ENCODE results near the gene GPR78.

GPR78 gene

GRCh38 chr4:8601556-8601955 lies 21.4 kb downstream of the GPR78 start:
- no peak for DNase-seq

- DNase-seq = no peak
These were observed 22.7 kb downstream of the GPR78 start for GRCh38 chr4:8602686-8603430.

DNA sequence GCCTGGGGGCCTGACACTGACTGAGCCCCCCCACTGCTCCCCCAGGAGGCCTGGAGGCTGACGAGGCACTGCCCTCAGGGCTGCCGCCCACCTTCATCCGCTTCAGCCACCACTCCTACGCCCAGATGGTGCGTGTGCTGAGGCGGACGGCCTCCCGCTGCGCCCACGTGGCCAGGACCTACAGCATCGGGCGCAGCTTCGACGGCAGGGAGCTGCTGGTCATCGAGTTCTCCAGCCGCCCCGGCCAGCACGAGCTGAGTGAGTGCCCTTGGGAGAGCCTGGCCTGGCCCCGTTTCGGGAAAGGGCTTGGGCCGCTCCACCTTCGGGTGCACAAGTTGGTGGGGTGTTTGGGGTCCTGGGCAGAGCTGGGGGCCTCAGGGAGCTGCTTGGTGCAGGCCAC lies 23.7 kb downstream of the GPR78 start:
- DNase-seq = no peak

DNA sequence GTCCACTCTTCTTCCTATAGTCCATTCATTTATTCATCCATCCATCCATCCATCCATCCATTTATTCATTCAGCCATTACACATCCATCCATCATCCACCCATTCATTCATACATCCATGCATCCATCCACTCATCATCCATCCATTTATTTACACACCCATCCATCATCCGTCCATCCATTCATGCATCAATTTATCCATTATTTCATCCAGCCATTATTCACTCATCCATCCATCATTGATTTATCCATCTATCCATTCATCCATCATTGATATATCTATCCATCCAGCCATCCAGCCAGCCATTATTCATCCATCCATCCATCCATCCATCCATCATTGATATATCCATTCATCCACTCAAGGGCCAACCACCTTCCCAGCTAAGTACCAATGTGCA lies 25.1 kb downstream of the GPR78 start:
- no peak for DNase-seq

DNA sequence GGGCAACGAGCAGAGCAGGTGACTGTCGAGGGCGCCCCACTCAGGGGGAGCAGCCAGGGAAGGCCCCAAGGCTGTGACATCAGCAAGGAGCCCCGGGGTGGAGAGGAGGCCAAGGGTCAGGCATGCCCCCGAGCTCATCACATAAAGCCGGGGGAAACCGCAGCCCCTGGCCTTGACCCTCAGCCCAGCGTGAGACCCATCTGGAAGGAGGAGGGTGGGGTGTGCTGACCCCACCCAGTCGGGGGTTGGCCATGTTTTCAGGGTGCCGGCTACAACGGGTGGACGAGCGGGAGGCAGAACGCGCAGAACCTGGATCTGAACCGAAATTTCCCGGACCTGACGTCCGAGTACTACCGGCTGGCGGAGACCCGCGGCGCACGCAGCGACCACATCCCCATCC lies 26.3 kb downstream of the GPR78 start:
- DNase-seq = no peak

DNA sequence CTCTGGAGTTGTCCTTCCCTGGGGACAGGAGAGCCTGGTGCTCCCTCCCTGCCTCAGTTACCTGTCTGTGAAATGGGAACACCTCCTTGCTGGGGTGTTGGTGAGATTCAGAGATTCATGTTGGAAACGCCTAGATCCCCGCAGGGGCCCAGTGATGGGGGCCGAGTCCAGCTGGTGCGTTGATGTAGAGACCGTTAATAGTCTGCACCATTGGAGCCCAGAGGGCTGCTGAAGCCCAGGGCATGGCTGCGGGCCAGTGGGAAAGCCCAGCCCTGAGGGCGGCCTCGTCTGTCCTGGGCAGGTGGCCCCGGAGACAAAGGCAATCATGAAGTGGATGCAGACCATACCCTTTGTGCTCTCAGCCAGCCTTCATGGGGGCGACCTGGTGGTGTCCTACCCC lies 26.8 kb downstream of the GPR78 start:
- no peak for DNase-seq

DNA sequence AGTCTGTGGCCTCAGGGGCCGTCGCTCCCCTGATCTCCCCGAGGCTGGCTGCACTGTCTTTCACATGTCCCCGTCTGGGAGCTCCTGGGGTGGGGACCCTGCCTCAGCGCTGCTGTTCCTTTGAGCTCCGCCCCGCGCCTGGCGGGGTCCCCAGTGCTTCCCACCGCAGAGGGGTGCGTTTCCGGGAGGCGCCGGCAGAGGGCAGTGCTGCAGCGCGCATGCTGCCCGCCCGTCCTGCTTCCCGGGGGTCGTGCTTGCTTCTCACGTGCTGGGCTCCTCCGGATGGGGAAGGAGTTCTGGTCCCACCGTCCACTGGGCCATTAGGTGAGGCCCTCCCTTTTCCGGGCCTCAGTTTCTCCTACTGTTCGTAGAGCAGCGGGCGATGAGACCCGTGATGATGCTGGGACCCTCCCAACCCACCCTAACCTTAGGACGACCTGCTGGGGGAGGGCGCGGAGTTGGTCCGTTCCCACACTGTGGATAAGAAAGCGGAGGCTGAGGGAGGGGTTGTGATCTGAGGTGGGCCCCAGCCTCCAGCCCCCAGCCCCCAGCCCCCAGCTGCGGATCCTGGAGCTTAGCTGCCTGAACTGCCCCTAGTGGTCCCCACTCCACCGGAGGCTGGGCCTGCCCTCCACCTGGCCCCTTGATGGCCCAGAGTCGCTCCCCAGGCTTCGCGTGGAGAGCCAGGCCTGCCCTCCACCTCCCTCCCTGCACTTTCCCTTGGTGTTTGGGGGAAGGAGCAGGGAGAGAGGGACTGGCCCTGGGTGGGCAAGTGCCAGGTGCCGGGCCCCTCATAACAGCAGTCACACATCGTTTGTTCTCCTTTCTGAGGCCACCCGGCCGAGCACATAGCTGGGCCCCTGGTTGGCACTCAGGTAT lies 27.6 kb downstream of the GPR78 start:
- peak; percentile 47 to 63 for DNase-seq

GRCh38 chr4:8608714-8609391 lies 28.7 kb downstream of the GPR78 start:
- no peak for DNase-seq

GRCh38 chr4:8609406-8609805 lies 29.2 kb downstream of the GPR78 start:
- no peak for DNase-seq

GRCh38 chr4:8609824-8610350 lies 29.7 kb downstream of the GPR78 start:
- no peak for DNase-seq

DNA sequence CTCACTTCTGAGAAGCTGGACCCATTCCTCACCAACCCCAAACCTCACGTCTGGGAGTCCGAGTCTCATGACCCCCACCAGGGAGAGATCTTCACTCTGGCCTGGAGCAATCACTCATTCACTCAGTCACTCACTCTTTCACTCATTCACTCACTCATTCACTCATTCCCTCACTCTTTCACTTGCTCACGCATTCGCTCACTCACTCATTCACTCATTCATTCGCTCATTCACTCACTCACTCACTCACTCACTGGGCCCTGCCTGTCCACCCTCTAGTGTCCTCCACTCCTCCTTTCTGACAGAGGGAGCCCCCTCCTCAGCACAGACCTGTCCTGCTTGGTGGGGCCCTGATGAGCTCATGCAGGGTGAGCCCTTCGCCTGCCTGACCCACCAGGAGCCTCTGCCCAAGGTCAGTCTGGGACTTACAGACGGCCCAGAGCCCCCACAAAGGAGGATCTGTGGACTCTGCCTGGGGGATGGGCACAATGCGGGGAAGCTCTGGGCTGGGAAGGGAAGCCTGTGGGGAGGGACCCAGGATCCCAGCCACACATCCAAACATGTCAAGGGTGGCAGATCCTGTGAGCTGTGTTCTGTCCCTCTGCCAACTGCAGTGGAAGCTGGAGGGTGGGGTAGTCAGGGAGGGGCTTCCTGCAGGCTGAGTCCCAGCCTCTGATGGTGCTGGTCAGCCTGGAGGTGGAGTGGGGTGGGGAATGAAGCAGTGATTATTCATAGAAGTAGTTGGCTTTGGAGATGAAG lies 30.8 kb downstream of the GPR78 start:
- no peak for DNase-seq

DNA sequence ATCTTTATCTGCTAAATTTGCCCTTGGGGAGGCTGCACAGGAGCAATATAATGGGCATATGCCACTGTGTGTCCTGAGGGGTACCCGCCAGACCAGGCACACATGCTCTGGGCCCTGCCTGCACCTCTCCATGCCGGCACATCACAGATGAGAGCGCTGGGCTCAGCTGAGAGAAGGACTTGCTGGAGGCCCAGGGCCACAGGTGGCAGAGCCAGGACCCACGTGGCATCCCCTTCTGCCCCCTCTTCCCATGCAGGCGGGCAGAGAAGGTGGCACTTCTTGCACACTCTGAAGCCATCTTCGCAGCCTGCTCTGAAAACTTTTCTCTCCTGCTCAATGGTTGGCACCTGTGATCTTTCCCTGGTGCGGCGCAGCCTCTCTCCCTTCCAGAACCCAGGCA lies 32.5 kb downstream of the GPR78 start:
- no peak for DNase-seq

DNA sequence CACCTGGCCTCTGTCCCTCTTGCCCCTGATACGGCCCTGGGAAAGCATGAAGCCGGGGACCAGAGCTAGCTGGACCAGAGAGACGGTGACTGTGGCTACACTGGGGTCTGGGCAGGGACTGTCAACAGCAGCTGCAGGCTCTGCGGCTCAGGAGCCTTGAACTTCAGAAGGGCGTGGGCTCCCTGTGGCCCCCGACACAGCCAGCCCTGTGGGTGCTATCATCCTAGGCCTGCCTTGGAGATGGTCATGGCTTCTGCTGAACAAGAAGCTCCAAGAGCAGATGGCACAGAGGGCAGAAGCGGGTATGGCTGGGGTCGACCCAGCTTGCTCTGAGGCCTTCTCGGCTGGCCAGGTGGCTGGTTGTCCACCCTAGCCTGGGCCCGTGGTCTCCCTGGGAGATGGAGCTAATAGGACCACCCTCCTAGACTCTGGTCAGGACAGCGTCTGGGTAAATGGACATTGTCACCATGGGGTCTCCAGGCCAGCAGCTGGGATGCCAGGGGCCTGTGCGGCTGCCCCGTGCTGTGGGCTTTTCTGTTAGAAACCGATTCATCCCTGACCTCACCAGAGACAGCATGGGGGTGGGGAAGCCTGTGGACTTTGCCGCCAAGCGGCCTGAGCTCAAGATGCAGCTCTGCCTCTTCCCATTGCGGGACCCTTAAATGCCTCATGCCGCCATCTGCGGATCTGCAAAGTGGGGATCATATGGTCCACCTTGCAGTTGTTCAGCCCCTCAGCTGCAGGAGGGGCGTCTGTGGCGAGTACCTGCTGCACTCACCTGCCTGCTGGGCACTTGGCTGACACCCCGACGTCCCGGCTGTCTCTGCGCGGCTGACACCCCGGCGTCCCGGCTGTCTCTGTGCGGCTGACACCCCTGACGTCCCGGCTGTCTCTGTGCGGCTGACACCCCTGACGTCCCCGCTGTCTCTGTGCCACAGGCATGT lies 33.5 kb downstream of the GPR78 start:
- no peak for DNase-seq

DNA sequence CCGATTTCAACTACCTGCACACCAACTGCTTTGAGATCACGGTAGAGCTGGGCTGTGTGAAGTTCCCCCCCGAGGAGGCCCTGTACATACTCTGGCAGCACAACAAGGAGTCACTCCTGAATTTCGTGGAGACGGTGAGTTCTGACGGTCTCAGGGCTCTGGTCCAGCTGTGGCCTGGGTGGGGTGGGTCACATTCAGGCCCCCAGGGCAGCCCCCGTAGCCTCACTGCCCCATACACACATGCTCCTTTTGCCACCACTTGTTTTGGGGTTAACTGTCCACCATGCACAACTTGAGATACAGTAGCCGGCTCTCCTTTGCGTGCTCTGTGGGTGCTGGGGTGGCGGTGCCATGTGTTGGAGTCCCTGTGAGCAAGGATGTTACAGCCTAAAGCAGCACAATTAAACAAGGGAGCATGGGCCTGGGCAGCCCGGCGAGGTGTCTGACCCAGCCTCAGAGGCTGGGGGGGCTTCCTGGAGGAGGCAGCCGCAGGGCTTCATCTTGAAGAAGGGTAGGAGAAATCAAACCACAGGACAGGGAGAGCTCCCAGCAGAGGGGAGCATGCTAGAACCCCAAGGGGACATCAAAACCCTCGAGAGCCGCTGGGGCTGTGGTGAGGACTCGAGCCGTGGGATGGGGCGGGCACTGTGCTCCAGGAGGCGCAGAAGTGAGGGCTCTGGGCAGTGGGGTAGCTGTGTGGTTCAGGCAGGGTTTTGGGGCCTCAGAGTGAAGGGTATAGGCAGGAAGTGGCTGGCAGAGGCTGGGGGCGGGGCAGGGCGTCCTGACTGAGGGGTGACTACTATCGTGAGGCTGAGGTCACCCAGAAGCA lies 34.4 kb downstream of the GPR78 start:
- DNase-seq = no peak

- no peak for DNase-seq
These were observed 35.2 kb downstream of the GPR78 start for GRCh38 chr4:8615366-8615765.

- no peak for DNase-seq
These were observed 36.0 kb downstream of the GPR78 start for GRCh38 chr4:8615921-8616787.

DNA sequence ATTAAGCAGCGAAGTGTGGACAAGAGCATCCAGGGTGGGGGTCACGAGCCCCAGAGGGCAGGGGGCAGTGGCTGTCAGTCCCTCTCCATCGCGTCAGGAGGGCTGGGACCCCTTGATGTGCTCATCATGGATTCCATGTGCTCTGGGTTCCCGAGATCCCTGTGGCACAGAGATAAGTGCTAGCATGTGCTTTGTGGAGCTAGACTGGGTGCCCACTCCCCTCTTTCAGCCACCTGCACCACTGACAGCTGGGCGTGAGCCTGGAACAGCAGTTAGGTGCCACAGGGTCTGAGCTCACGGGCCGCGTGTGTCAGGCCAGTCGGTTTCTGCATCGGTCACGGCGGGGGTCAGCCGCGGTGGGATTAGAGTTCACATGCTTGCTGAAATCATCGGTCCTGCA lies 36.6 kb downstream of the GPR78 start:
- no peak for DNase-seq

- DNase-seq = no peak
These were observed 37.4 kb downstream of the GPR78 start for GRCh38 chr4:8617486-8618040.

DNA sequence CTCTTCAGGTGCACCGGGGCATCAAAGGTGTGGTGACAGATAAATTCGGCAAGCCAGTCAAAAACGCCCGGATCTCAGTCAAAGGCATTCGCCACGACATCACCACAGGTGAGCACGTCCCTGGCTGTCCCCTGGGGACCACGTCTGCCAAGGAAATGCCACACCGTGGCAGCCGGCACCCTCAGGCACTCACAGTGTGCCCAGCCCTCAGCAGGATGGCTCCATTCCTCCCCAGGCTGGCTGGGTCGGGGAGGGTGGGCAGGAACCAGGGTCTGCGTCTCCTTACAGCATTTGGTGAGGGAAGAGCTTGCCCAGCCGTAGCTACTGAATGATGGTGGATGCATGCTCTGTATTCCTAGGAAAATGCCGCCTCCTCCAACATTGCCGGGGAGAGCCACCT lies 38.2 kb downstream of the GPR78 start:
- DNase-seq = no peak
